Ectodermal cell (in vitro differentiated cells): Measurements from ENCODE around the gene AOAH.
"Not testable (repeated sequence)": the region's sequence is repeated elsewhere in the genome, so short reads cannot be mapped to it uniquely, and the experiment has no call there.

ENCODE experiments used
- H3K27ac ChIP-seq: 2 replicates; pipeline ENCODE4 v1.7.0; 2013; ENCODE audit warnings: mild to moderate bottlenecking, low read depth, low read length; ENCODE audit not compliant: insufficient read depth, poor library complexity, severe bottlenecking
- H3K27me3 ChIP-seq: 2 replicates; pipeline ENCODE4 v1.7.0; 2013; ENCODE audit warnings: mild to moderate bottlenecking, low read length; ENCODE audit not compliant: insufficient read depth, control insufficient read depth, poor library complexity, severe bottlenecking
- H3K36me3 ChIP-seq: one replicate; pipeline ENCODE4 v1.7.0; 2013; ENCODE audit warnings: low read length; ENCODE audit not compliant: control insufficient read depth, insufficient read depth
- H3K4me1 ChIP-seq: one replicate; pipeline ENCODE4 v1.7.0; 2013; ENCODE audit warnings: low read length; ENCODE audit not compliant: control insufficient read depth, insufficient read depth
- H3K4me3 ChIP-seq: 2 replicates; pipeline ENCODE4 v1.7.0; 2013; ENCODE audit warnings: low read depth, low read length, control low read depth; ENCODE audit not compliant: insufficient read depth
- H3K9me3 ChIP-seq: 2 replicates; pipeline ENCODE4 v1.7.0; 2013; ENCODE audit warnings: mild to moderate bottlenecking, low read length, moderate library complexity; ENCODE audit not compliant: control insufficient read depth
- WGBS, 2 experiments: methylation state at CpG; one replicate each; pipeline ENCODE4 v1.1.7; 2013; ENCODE audit warnings: missing lambda C conversion rate in 2 of 2; 5-methylcytosine and 5-hydroxymethylcytosine counted together

The AOAH gene

DNA sequence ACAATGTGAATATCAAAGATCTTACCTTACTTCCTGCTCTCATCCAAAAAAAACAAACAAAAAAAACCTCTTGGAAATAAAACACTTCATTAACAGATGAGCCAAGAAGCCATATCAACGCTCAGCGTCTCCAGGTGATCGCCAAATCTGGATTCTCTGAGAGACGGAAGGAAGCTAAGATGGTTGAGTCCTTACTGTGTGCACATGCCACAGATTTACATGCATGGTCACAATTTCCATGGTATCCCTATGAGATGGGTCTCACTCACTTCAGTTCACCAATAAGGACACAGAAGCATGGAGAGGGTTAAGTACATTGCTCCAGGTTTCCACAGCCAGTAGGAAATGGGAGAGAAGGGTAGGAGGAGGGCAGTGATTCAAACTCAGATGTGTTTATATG, 1.0 kb downstream of the AOAH start:
- H3K9me3 ChIP-seq: no peaks in the 10 kb centered on the region
- peaks cover 8% of the 10 kb centered on the region for H3K4me1 ChIP-seq
- WGBS, 2 experiments: 94 to 98% methylated on average over 4 of the region's 4 CpGs
- H3K36me3 ChIP-seq: no peaks in the 10 kb centered on the region
- H3K27me3 ChIP-seq: no peaks in the 10 kb centered on the region
- H3K27ac ChIP-seq: no peak overlapping the region
- no peak overlapping the region for H3K4me3 ChIP-seq

DNA sequence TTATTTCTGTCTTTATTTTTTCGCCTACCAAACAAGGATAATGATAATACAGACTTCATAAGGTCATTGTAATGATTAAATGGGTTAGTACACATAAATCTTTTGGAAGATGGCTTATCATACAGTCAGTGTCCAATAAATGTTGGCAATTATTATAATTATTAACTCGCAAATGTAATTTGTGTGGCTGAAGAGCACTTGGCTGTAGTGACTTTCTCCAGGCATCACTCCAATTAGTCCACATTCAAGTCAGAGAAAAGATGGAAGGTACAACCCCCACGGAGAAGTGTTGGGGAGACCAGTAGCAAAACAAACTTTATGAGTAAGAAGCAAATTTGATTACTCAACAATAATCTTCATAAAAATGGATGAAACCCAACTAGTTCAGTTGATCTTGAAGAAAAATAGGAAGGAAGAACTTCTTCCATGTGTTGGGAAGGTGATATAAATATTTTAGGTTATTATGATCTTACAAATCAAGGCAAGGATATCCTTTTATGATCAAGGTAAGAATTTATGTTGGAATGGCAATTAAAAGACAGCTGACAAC, 5.1 kb downstream of the AOAH start:
- H3K27ac ChIP-seq: no peak overlapping the region
- no peak overlapping the region for H3K4me3 ChIP-seq
- no peaks in the 10 kb centered on the region for H3K36me3 ChIP-seq
- H3K9me3 ChIP-seq: no peaks in the 10 kb centered on the region
- 100% methylated on average over 1 to 3 of the region's 3 CpGs for WGBS, 2 experiments
- no peaks in the 10 kb centered on the region for H3K4me1 ChIP-seq
- H3K27me3 ChIP-seq: no peaks in the 10 kb centered on the region

DNA sequence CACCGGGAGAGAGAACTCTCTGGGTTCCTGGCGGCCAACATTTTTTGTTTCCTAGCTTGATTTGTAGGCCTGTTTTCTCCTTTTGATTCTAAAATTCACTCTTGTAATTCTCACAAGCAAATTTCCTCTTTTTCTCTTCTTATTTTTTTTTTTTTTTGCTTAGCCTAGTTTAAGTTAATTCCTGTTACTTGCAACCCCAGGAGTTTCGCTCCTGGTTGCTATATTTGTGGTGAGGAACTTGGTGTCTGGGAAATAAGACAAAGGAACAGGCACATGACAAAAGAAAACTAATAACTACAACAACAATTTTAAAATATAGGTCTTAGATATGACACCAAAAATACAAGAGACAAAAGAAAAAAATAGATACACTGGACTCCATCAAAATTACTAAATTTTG, 6.7 kb downstream of the AOAH start:
- Histone ChIP-seq H3K4me1 (no peaks in the 10 kb centered on the region), H3K27me3 (no peaks in the 10 kb centered on the region)
- WGBS, 2 experiments: 90 to 93% methylated on average over 2 of the region's 3 CpGs

DNA sequence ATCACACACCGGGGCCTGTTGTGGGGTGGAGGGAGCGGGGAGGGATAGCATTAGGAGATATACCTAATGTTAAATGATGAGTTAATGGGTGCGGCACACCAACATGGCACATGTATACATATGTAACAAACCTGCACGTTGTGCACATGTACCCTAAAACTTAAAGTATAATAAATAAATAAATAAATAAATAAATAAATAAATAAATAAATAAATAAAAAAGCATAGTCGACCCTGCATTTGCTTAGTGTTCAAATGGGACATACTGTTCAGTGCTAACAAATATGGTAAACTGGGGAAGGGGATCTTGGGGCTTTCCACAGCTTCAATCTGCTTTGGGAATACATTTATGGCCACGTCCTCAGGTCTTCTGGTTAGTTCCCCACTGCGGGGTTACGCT, 7.5 kb downstream of the AOAH start:
- H3K27ac ChIP-seq, H3K9me3 ChIP-seq, H3K4me3 ChIP-seq, H3K4me1 ChIP-seq, H3K27me3 ChIP-seq, H3K36me3 ChIP-seq: not testable (repeated sequence)
- WGBS, 2 experiments: 93 to 95% methylated on average over 4 to 5 of the region's 8 CpGs

More for the DNA sequence above, 6.7 kb downstream of the AOAH start:
- Histone ChIP-seq H3K4me3 (no peak overlapping the region), H3K36me3 (no peaks in the 10 kb centered on the region), H3K27ac (no peak overlapping the region), H3K9me3 (no peaks in the 10 kb centered on the region)

DNA sequence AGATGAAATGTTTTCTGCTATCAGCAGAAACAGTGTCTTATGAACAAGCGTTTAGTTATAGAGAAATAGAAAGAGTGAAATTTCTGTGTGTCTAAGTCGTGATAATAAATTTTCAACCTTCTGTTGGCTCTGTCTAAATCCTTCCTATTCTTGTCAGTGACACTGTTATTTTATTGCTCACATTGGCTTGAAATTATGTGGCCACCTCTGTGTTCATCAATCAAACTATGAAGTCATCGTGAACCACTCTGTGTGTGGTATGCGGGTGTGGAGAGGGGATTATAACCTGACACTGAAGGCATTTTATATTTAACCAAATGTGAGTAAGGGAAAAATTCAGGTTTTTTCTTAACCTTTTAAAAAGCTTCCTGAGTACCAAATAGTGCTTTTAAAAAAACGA, 12.3 kb downstream of the AOAH start:
- H3K27me3 ChIP-seq: no peaks in the 10 kb centered on the region
- no peaks in the 10 kb centered on the region for H3K36me3 ChIP-seq
- no peak overlapping the region for H3K4me3 ChIP-seq
- no peaks in the 10 kb centered on the region for H3K9me3 ChIP-seq
- H3K27ac ChIP-seq: no peak overlapping the region
- WGBS, 2 experiments: 90 to 99% methylated on average over 4 to 5 of the region's 5 CpGs
- H3K4me1 ChIP-seq: no peaks in the 10 kb centered on the region

DNA sequence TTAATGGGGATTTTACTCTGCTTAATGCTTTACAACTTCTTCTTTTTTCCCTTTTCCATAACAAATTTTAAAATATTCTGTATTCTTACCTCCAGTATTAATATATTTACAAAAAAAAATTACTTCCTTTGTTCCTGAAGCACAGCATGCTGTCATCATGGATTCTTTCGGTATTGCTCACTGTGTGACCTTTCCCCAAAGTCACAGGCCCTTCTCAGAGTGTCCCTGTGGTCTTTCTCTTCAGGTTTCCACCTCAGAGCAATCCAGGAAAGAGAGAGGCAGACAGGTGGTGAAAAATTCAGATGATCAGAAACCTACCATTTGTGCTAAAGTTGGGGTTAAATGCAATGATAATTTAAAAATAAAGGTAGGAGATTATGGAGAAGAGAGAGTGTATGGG, 13.0 kb downstream of the AOAH start:
- Histone ChIP-seq H3K4me1 (no peaks in the 10 kb centered on the region), H3K4me3 (no peak overlapping the region), H3K9me3 (no peaks in the 10 kb centered on the region), H3K36me3 (no peaks in the 10 kb centered on the region), H3K27me3 (no peaks in the 10 kb centered on the region), H3K27ac (no peak overlapping the region)
- WGBS, 2 experiments: 77 to 84% methylated on average over 1 of the region's 1 CpG

DNA sequence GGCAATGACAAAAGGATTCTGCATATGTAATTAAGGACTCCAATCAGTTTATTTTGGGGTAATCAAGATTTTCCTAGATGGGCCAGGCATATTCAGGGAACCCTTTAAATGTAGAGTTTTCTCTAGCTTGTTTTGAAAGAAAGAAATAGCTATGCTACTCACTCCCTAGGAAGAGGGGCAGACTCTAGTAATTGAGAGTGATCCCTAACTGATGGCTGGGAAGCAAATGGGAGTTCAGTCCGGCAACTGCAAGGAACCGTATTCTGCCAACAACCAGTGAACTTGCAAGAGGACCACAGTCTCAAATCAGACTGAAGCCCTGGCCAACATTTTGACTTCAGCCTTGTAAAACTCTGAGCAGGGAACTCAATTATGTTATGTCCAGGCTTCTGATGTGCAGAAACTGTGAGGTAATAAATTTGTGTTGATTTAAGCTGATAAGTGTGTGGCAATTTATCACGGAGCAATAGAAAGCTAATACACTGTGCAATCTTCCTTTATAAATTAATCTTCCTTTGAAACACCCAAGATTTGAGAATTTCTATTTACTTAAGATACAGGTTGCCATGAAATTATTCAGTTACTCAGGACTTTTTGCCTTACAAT, 14.0 kb downstream of the AOAH start:
- Histone ChIP-seq H3K27ac (no peak overlapping the region), H3K4me1 (no peaks in the 10 kb centered on the region), H3K36me3 (no peaks in the 10 kb centered on the region), H3K9me3 (no peaks in the 10 kb centered on the region), H3K4me3 (no peak overlapping the region), H3K27me3 (no peaks in the 10 kb centered on the region)
- WGBS, 2 experiments: 60 to 61% methylated on average over 2 of the region's 3 CpGs

DNA sequence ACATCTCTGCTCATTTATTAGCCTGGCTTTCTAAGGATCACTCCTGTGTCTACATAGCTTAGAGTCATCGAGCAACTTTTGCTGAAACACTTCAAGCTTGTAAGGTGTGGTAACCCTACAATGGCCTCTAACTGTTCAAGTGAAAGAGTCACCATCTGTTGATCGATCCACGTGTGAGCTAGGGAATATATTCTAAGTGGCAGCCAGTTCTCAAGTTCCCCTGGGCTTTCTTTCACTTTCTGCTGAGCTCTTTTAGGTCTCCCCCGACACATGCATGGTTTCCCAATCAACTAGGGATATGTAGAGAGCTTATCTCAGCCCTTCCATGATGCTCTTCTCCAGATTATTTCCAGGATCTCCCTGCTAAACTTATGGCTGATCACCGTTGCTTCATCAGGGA, 15.5 kb downstream of the AOAH start:
- Histone ChIP-seq H3K9me3 (no peaks in the 10 kb centered on the region), H3K4me1 (no peaks in the 10 kb centered on the region), H3K36me3 (no peaks in the 10 kb centered on the region), H3K4me3 (no peak overlapping the region), H3K27me3 (no peaks in the 10 kb centered on the region), H3K27ac (no peak overlapping the region)
- WGBS, 2 experiments: 84 to 91% methylated on average over 5 of the region's 5 CpGs

DNA sequence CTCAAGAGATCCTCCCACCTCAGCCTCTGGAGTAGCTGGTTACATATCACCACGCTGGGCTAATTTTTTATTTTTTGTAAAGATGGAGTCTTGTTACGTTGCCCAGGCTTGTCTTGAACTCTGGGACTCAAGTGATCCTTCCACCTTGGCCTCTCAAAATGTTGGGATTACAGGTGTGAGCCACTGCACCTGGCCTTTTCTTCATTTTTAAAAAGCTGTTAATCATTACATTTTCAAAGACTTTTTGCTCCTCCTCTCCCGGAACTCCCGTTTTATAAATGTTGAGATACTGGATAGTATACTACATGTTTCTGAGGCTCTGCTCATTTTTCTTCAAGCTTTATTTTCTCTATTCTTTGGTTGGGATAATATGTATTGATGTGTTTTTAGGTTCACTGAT, 16.4 kb downstream of the AOAH start:
- no peak overlapping the region for H3K4me3 ChIP-seq
- no peaks in the 10 kb centered on the region for H3K36me3 ChIP-seq
- no peaks in the 10 kb centered on the region for H3K9me3 ChIP-seq
- H3K27ac ChIP-seq: no peak overlapping the region
- no peaks in the 10 kb centered on the region for H3K27me3 ChIP-seq
- WGBS, 2 experiments: 85 to 96% methylated on average over 2 of the region's 4 CpGs
- H3K4me1 ChIP-seq: no peaks in the 10 kb centered on the region

DNA sequence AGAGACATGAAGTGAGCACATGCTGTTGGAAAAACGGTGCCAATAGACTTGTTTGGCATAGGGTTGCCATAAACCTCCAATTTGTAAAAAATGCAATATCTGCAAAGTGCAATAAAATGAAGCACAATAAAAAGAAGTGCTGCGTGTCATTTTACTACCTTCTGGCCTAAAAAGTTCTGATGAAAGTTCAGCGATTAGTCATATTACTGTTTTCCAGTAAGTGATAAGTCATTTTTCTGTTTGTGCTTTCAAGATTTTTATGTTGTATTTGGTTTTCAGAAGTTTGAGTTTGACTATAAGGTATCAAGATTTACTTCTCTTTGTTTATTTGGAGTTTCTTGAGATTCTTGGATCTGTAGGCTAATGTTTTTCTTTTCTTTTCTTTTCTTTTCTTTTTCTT, 16.8 kb downstream of the AOAH start:
- no peaks in the 10 kb centered on the region for H3K9me3 ChIP-seq
- H3K4me1 ChIP-seq: no peaks in the 10 kb centered on the region
- no peaks in the 10 kb centered on the region for H3K36me3 ChIP-seq
- 94% methylated on average over 3 of the region's 3 CpGs for WGBS, 2 experiments
- H3K4me3 ChIP-seq: no peak overlapping the region
- H3K27me3 ChIP-seq: no peaks in the 10 kb centered on the region
- H3K27ac ChIP-seq: no peak overlapping the region

DNA sequence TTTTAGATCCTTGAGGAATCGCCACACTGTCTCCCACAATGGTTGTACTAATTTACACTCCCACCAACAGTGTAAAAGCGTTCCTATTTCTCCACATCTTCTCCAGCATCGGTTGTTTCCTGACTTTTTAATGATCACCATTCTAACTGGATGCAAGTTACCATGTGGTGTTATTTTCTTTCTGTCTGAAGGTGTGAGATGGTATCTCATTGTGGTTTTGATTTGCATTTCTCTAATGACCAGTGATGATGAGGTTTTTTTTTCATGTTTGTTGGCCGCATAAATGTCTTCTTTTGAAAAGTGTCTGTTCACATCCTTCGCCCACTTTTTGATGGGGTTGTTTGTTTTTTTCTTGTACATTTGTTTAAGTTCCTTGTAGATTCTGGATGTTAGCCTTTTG, 20.4 kb downstream of the AOAH start:
- not testable (repeated sequence) for H3K27me3 ChIP-seq, H3K4me1 ChIP-seq, H3K27ac ChIP-seq, H3K9me3 ChIP-seq, H3K4me3 ChIP-seq, H3K36me3 ChIP-seq
- WGBS, 2 experiments: 96% methylated on average over 5 of the region's 5 CpGs
